22Rv1 (cell line): ENCODE data around the gene TPRA1.

Experiments
- H3K27ac ChIP-seq: fragments of 450-650 bp; 2 replicates; pipeline ENCODE4 v1.5.1; 2017
- ZFX ChIP-seq: fragments of 450-650 bp; IDR thresholded peaks from 2 replicates; pipeline ENCODE4 v1.6.1; 2017; ENCODE audit warnings: antibody characterized with exemption, borderline replicate concordance
- TF ChIP-seq, protein P1 (sequence below): fragments of 450-650 bp; IDR thresholded peaks from 2 replicates; pipeline ENCODE4 v1.5.1; 2017; ENCODE audit warnings: mild to moderate bottlenecking

TPRA1 gene

DNA sequence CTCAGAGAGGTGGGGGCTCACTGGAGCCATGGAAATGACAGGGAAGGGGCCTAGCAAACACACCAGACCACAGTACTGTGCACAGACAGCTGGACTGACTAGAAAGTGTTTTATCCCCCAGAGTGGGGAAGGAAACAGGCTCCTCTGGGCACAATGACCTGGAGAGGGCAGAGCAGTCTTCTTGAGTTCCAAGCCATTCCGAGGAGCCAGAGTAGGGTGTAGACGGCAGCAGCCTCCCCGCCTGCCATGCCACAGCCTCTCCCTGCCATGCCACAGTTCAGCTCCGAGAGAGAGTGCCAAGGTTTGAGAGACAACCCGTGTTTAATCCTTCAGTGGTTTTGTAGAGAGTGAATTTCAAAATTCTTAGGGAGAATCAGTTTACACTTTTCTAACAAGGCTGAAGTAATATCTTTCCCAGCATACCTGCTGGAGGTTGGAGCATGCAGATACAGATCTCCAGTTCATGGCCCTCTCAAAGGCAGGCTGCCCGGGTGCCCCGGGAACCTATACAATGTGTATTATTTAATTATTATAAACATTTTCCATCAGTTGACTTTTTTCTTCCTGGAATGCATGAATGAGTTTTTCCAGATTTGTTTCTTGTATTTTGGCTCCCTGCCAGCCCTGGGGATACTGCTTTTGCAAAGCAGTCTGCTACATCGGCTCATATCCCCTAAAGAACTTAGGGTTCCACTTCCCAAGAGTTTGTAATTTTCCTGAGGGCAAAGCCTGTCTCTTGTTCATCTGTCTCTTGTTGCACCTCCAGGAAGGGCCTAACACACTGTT is 41.7 kb upstream of the TPRA1 start:
- no peak overlapping the region for H3K27ac ChIP-seq
- TF ChIP-seq, protein P1, sequence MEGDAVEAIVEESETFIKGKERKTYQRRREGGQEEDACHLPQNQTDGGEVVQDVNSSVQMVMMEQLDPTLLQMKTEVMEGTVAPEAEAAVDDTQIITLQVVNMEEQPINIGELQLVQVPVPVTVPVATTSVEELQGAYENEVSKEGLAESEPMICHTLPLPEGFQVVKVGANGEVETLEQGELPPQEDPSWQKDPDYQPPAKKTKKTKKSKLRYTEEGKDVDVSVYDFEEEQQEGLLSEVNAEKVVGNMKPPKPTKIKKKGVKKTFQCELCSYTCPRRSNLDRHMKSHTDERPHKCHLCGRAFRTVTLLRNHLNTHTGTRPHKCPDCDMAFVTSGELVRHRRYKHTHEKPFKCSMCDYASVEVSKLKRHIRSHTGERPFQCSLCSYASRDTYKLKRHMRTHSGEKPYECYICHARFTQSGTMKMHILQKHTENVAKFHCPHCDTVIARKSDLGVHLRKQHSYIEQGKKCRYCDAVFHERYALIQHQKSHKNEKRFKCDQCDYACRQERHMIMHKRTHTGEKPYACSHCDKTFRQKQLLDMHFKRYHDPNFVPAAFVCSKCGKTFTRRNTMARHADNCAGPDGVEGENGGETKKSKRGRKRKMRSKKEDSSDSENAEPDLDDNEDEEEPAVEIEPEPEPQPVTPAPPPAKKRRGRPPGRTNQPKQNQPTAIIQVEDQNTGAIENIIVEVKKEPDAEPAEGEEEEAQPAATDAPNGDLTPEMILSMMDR: no peak
- no peak for TF ChIP-seq ZFX

DNA sequence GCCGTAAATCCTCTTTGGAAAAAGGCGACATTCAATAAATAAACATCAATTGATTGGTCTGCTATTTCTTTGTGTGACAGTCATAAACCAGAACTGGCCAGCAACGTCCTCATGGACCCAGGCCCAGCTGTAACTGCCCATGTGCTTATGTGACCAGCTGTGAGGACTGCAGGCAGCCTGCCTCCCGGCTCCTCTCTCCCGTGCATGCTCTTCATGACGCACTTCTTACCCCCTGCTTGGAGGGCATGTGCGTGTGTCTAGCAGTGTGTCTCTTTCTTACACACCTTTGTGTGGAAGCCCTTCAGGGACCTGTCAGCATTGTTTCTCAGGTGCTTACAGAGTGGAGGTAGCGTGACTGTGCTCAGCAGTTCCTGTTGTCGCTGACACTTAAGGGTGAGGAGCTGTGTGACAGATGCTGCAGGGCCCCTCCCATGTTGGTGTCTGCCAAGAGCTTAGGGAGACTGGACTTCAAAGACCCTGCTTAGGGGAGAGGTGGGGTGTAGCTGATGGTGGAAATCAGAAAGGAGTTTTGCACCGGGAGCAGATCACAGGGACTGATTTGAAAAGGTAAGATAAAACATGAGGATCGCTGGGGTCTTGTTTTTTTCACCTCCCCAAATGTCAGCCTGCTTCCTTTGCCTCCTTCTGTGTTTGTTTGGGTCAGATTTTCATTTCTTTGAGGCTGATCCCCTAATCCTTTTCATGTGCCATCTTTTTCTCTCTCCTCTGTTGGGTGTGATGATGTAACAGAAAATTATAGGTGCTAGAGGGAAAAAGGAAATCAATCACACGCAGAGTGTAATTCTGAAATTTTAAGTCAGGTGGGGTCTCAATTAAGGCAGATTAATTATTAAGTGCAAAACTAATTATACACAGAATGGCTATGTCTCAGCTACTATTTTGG is 40.5 kb upstream of the TPRA1 start:
- H3K27ac ChIP-seq: no peak overlapping the region
- no peak for TF ChIP-seq ZFX
- TF ChIP-seq, protein P1: no peak

DNA sequence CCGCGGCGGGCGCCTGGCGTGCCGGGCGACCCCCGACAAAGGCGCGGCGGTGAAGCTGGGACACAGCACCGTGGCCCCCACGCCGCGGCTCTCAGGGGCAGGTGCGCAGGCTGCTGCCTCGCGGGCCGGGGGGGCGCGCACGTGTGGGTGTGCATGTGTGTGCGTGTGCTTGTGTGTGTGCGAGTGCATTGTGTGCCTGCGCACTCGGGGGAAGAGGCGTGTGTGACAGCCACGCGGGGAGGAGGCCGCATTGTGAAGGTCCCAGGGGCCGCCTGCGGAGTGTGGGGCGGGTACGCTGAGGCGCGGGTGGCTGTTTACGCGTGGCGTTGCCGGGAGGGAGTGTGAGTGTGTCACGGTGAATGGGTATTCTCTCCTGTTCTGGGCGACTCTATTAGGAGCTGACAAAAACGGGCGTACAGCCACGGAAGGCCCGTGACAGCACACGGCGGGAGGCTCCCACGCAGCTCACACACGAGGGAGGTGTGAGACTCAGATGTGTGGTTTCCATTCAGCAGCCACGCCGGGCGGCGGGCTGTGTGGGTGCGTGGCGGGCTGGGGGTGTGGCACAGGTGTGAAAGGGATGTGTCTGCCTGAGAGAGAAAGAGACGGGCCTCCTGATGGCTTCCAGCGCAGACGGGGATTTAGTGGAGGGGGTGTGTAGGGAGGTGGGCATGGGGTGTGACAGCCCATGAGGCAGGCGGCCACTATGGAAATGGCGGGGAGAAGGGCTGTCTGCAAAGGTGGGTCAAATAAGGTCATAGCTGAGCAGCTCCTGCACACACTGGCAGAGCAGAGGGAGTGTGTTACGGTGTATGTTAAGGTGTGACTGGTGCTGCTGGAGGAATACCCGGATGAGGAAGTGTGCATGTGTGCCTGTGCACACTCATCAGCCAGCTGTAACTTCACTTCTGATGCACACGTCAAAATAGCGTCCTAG is 39.2 kb upstream of the TPRA1 start:
- TF ChIP-seq, protein P1: no peak
- TF ChIP-seq ZFX: no peak
- H3K27ac ChIP-seq: peak overlapping the region; percentile 64

DNA sequence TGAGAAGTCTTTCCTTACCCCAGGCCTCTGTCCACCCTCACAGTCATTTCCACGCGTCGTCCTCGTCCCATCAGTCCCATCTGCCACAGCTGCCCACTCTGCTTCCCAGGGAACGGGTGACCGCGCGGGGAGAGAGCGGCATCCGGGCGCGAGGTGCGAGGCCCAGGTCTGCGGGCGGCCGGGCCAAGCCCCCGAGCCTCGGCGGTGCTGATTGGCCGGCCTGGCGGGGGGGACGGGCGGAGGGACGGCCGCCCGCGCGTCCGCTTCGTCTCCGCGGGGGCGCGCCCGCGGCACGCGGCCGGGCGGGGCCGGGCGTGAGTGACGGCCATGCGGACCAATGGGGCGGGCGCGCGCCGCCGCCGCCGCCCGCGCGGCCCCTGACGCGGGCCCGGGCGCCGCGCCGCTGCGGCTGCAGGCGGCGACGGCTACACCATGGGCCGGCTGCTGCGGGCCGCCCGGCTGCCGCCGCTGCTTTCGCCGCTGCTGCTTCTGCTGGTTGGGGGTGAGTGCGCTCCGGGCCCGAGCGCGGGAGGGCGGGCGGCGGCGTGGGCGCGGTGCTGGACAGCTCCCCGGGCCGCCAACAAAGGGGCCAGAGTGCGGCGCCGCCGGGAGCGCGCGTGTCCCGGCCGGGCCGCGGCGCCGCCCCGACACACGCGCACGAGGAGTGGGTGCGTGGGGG is 38.4 kb upstream of the TPRA1 start, which contains the start of gene PODXL2:
Gene PODXL2, plus strand, starts transcription at position 398 of the 679 bp plus-strand sequence. Its CDS starts 35 bp downstream, at position 433.
- TF ChIP-seq, protein P1: no peak
- TF ChIP-seq ZFX: no peak
- peak within 1 kb of the TSS; percentile 64 for H3K27ac ChIP-seq

DNA sequence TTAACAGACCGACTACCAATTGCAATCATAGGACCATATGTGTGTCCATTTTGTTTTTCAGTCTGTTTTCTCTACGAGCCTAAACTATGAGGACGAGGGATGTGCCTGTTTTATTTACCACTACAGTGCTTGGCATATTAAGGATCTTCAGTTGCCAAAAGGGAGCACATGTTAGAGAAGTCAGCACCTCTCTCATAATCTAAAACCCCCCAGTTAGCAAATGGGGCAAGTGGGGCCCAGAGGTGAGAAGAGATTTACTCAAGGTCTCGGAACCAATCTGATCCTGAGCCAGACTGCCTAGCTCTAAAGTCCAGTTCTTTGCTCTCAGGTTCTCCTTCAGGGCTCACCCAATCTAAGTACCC is 37.9 kb upstream of the TPRA1 start:
- H3K27ac ChIP-seq: peak overlapping the region; percentile 64; the same call in 1 of the 2 replicates
- TF ChIP-seq, protein P1: no peak
- TF ChIP-seq ZFX: no peak

DNA sequence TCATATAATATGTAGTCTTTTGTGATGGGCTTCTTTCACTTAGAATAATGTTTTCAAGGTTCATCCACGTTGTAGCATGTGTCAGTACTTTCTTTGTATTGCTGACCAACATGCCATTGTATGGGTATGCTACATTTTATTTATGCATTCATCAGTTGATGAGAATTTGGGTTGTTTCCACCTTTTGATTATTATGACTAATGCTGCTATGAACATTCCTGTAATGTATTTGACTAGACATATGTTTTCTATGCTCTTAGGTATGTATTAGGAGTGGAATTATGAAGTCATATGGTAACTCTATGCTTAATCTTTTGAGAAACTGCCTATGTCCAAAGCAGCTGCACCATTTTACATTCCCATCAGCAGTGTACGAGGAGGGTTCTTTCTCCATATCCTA is 35.3 kb upstream of the TPRA1 start:
- H3K27ac ChIP-seq: no peak overlapping the region
- TF ChIP-seq ZFX: no peak
- TF ChIP-seq, protein P1: no peak
